SHP77 treated with DMSO at 0.1 percent for 48 hours (cell line): Measurements from ENCODE around the gene EDEM3.
"Not testable (repeated sequence)": the region's sequence is repeated elsewhere in the genome, so short reads cannot be mapped to it uniquely, and the experiment has no call there.

Experiments used
- DNase-seq: peaks from one replicate; lab custom pipeline; 2025; lab: John Stamatoyannopoulos, UW

EDEM3 gene

GRCh38 chr1:184768467-184768866, 13.8 kb upstream of the EDEM3 start:
- no peak for DNase-seq

- no peak for DNase-seq
Observed at GRCh38 chr1:184767591-184767990, 12.9 kb upstream of the EDEM3 start.

- no peak for DNase-seq
Observed at GRCh38 chr1:184764483-184764882, 9.8 kb upstream of the EDEM3 start.

GRCh38 chr1:184763520-184763919, 8.9 kb upstream of the EDEM3 start:
- not testable (repeated sequence) for DNase-seq

- no peak for DNase-seq
Observed at GRCh38 chr1:184761969-184762485, 7.4 kb upstream of the EDEM3 start.

- DNase-seq = no peak
Observed at GRCh38 chr1:184759651-184760050, 5.0 kb upstream of the EDEM3 start.

- no peak for DNase-seq
Observed at GRCh38 chr1:184759112-184759511, 4.5 kb upstream of the EDEM3 start.

- DNase-seq = no peak
Observed at GRCh38 chr1:184757891-184758290, 3.2 kb upstream of the EDEM3 start.

- DNase-seq = no peak
Observed at GRCh38 chr1:184757406-184757805, 2.7 kb upstream of the EDEM3 start.

GRCh38 chr1:184755226-184756065, 788 bp upstream of the EDEM3 start:
- DNase-seq = peak; percentile 31

- DNase-seq = no peak
Observed at GRCh38 chr1:184753608-184754475, 816 bp downstream of the EDEM3 start.

- DNase-seq = no peak
Observed at GRCh38 chr1:184753117-184753516, 1.5 kb downstream of the EDEM3 start.

- DNase-seq = no peak
Observed at GRCh38 chr1:184752656-184753055, 2.0 kb downstream of the EDEM3 start.

- no peak for DNase-seq
Observed at GRCh38 chr1:184748740-184749139, 5.9 kb downstream of the EDEM3 start.

- no peak for DNase-seq
Observed at GRCh38 chr1:184747089-184747955, 7.3 kb downstream of the EDEM3 start.

- no peak for DNase-seq
Observed at GRCh38 chr1:184745929-184746638, 8.6 kb downstream of the EDEM3 start.

GRCh38 chr1:184745110-184745509, 9.5 kb downstream of the EDEM3 start:
- DNase-seq = no peak

GRCh38 chr1:184743062-184743756, 11.4 kb downstream of the EDEM3 start:
- no peak for DNase-seq

- DNase-seq = no peak
Observed at GRCh38 chr1:184740344-184740743, 14.3 kb downstream of the EDEM3 start.

GRCh38 chr1:184739796-184740195, 14.9 kb downstream of the EDEM3 start:
- no peak for DNase-seq

- DNase-seq = no peak
Observed at GRCh38 chr1:184739070-184739469, 15.6 kb downstream of the EDEM3 start.
